ENCODE results near the gene CAMTA1. TPM values are rescaled to one million over a fixed set of nuclear protein-coding genes. Genes with fewer than 3 reads are reported as not detected.

CAMTA1 gene
- polyA plus RNA-seq, 1 of the 3 experiments (the other 2 are of a cell fraction): 63.1 TPM

GRCh38 chr1:7680207-7680954 lies 895.1 kb downstream of the CAMTA1 start:
- CTCF ChIA-PET: interaction anchor here (0.7 to 22.6 kb wide), 8 partner anchors 11 to 65 kb away, joined by 3 to 739 read pairs (median 4); no protein-coding TSS in a partner anchor
- H3K27ac ChIP-seq (ENCODE audit: low read depth in 2 of 2, low read length in 1 of 2): peak overlapping the region in 1 of 2 experiments; percentile 87; a peak in 2 of 4 replicates

GRCh38 chr1:7680955-7681268 lies 895.7 kb downstream of the CAMTA1 start:
- WGBS (ENCODE audit: low lambda C conversion rate): 20% methylated on average over 1 of the region's 16 CpGs
- no peaks in the 10 kb centered on the region for H3K79me2 ChIP-seq (ENCODE audit: insufficient read depth)
- H2AFZ ChIP-seq (ENCODE audit: low read depth): peak overlapping the region; percentile 81; the same call in 1 of the 2 replicates
- no peaks in the 10 kb centered on the region for H3K36me3 ChIP-seq (replicated peaks in 1 of 2; ENCODE audit: control insufficient read depth in 1 of 2, insufficient read depth in 2 of 2, low read length in 1 of 2)
- TF ChIP-seq MXI1 (IDR thresholded peaks at IDR 0.05; ENCODE audit: low read depth, low read length): no peak
- TF ChIP-seq ELF1 (IDR thresholded peaks at IDR 0.05): no peak
- TF ChIP-seq GATA2 (CRISPR knock-in tag; IDR thresholded peaks at IDR 0.05): no peak
- no peak for TF ChIP-seq CTCF (IDR thresholded peaks at IDR 0.05)
- TF ChIP-seq MAX (IDR thresholded peaks at IDR 0.05; ENCODE audit: low read depth): no peak
- TF ChIP-seq SMC3 (IDR thresholded peaks at IDR 0.05; ENCODE audit: low read depth, low read length): no peak
- no peak for TF ChIP-seq POLR2AphosphoS5 (IDR thresholded peaks at IDR 0.05; ENCODE audit: low read depth, low read length)
- TF ChIP-seq EP300 (IDR thresholded peaks at IDR 0.05; ENCODE audit: borderline replicate concordance in 1 of 2, low read depth in 1 of 2, low read length in 1 of 2): no peak
- H4K20me1 ChIP-seq (ENCODE audit: insufficient read depth): no peaks in the 10 kb centered on the region
- H3K27ac ChIP-seq (ENCODE audit: low read depth in 2 of 2, low read length in 1 of 2): peak overlapping the region in 1 of 2 experiments; percentile 87; a peak in 2 of 4 replicates
- H3K4me1 ChIP-seq (ENCODE audit: control insufficient read depth in 1 of 2, insufficient read depth in 2 of 2, low read depth in 1 of 2, low read length in 1 of 2): peaks cover 0 to 47% of the 10 kb centered on the region in 2 experiments; a peak in 1 of 4 replicates
- peak; percentile 75 for DNase-seq
- peak overlapping the region; percentile 77 for H3K4me2 ChIP-seq
- no peaks in the 10 kb centered on the region for H3K9me2 ChIP-seq
- ChIA-PET POLR2A (interaction anchor here (0.6 to 8.3 kb wide), 6 partner anchors 11 to 74 kb away, joined by 3 to 105 read pairs (median 4); no protein-coding TSS in a partner anchor), CTCF (interaction anchor here (0.7 to 22.6 kb wide), 7 partner anchors 10 to 65 kb away, joined by 4 to 739 read pairs (median 5); no protein-coding TSS in a partner anchor)
- no peaks in the 10 kb centered on the region for H3K27me3 ChIP-seq (ENCODE audit: insufficient read depth)
- H3K9ac ChIP-seq: peak overlapping the region; percentile 54; the same call in 1 of the 2 replicates
- no peaks in the 10 kb centered on the region for H3K9me3 ChIP-seq
- H3F3A ChIP-seq (replicated peaks; ENCODE audit: insufficient read depth): no peaks in the 10 kb centered on the region
- peak overlapping the region; percentile 56 to 61 for H3K4me3 ChIP-seq (ENCODE audit: low read depth in 2 of 2, low read length in 1 of 2)

More at GRCh38 chr1:7680207-7680954, 895.1 kb downstream of the CAMTA1 start:
- POLR2A ChIA-PET: interaction anchor here (0.6 to 8.3 kb wide), 7 partner anchors 11 to 75 kb away, joined by 3 to 105 read pairs (median 4); no protein-coding TSS in a partner anchor
- Histone ChIP-seq H3F3A (replicated peaks; ENCODE audit: insufficient read depth) (no peaks in the 10 kb centered on the region), H3K36me3 (replicated peaks in 1 of 2; ENCODE audit: control insufficient read depth in 1 of 2, insufficient read depth in 2 of 2, low read length in 1 of 2) (no peaks in the 10 kb centered on the region), H4K20me1 (ENCODE audit: insufficient read depth) (no peaks in the 10 kb centered on the region), H2AFZ (ENCODE audit: low read depth) (peak overlapping the region; percentile 81; the same call in 1 of the 2 replicates), H3K4me1 (ENCODE audit: control insufficient read depth in 1 of 2, insufficient read depth in 2 of 2, low read depth in 1 of 2, low read length in 1 of 2) (peaks cover 0 to 47% of the 10 kb centered on the region in 2 experiments; a peak in 1 of 4 replicates), H3K9ac (peak overlapping the region; percentile 54; the same call in 1 of the 2 replicates), H3K4me2 (peak overlapping the region; percentile 77), H3K27me3 (ENCODE audit: insufficient read depth) (no peaks in the 10 kb centered on the region), H3K9me2 (no peaks in the 10 kb centered on the region), H3K79me2 (ENCODE audit: insufficient read depth) (no peaks in the 10 kb centered on the region), H3K9me3 (no peaks in the 10 kb centered on the region), H3K4me3 (ENCODE audit: low read depth in 2 of 2, low read length in 1 of 2) (peak overlapping the region; percentile 56 to 61)
- peak; percentile 93 for DNase-seq
- WGBS (ENCODE audit: low lambda C conversion rate): 0% methylated on average over 1 of the region's 89 CpGs
- TF ChIP-seq NRF1 (IDR thresholded peaks at IDR 0.05; ENCODE audit: low read depth, low read length): peak; percentile 46; the same call in 1 of the 2 replicates
- TF ChIP-seq GATA2 (CRISPR knock-in tag; IDR thresholded peaks at IDR 0.05): no peak
- TF ChIP-seq RFX5 (IDR thresholded peaks at IDR 0.05; ENCODE audit: low read length): no peak
- peak; percentile 47; the same call in 1 of the 2 replicates for TF ChIP-seq MAX (IDR thresholded peaks at IDR 0.05; ENCODE audit: low read depth)
- TF ChIP-seq EP300 (IDR thresholded peaks at IDR 0.05; ENCODE audit: borderline replicate concordance in 1 of 2, low read depth in 1 of 2, low read length in 1 of 2): no peak
